Activated naive CD4-positive, alpha-beta T cell treated with anti-CD3 and anti-CD28 coated beads, Interleukin-2, amount 50 U/mL, for 24 hours (primary cell): Measurements from ENCODE around the gene FBXO36.

Source experiments
- H3K27ac Mint-ChIP-seq: one replicate; pipeline ENCODE4 v1.8.0; 2021; ENCODE audit warnings: mild to moderate bottlenecking, mixed read lengths
- H3K27me3 Mint-ChIP-seq: one replicate; pipeline ENCODE4 v1.8.0; 2021; ENCODE audit warnings: mixed read lengths
- H3K36me3 Mint-ChIP-seq: one replicate; pipeline ENCODE4 v1.8.0; 2021; ENCODE audit warnings: mixed read lengths
- H3K4me1 Mint-ChIP-seq: one replicate; pipeline ENCODE4 v1.8.0; 2021; ENCODE audit warnings: mixed read lengths
- H3K4me3 Mint-ChIP-seq: one replicate; pipeline ENCODE4 v1.8.0; 2021; ENCODE audit warnings: mild to moderate bottlenecking, mixed read lengths
- H3K9me3 Mint-ChIP-seq: one replicate; pipeline ENCODE4 v1.8.0; 2021; ENCODE audit warnings: mixed read lengths

FBXO36 gene, protein sequence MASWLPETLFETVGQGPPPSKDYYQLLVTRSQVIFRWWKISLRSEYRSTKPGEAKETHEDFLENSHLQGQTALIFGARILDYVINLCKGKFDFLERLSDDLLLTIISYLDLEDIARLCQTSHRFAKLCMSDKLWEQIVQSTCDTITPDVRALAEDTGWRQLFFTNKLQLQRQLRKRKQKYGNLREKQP

DNA sequence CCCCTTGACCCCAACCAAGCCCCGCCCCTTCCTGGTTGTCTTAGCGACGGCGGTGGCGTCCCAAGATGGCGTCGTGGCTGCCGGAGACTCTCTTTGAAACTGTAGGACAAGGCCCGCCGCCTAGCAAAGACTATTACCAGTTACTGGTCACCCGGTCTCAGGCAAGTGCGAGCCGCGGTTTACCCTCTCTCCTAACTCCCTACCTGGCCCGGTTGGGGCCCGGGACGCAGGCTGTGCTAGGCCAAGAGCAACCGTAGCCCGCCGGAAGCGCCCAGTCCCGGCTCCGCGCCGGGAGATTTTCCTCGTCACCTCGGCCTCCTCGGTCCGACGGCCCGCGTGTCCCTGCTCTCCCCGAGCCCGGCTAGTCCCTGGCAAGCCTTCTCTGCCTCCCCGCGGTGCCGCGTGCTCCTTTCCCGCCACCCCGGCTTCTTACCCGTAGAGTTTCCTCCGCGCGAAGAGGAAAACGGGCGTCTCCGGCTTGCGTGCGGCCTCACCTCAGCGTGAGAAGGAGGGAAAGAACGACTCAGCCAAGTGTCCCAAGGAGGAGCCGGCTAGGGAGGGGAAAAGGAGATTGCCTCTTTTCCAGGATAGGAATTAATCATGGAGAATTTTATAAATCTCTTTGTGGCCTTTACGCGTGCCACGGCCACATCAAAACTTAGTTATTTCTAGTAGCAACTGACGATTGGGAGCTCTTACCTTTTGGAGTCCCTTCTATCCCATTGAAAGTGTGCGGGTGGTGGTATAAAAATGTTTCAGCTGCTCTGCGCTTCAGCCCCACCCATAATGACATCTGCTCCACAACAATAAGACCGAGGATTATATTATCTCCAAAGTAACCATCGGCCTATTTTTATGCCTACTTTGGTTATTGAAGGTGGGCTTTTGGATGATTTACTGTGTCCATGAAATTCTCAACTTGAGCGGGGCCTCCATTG lies at the start of gene FBXO36:
Gene FBXO36 (plus strand): TSS at position 55 of the 938 bp plus-strand sequence. CDS start 11 bp downstream, at position 66.
- no peaks in the 10 kb centered on the region for H3K9me3 Mint-ChIP-seq
- H3K27ac Mint-ChIP-seq, result peak within 1 kb of the TSS; percentile 99
- peaks cover 44% of the 10 kb centered on the region for H3K4me1 Mint-ChIP-seq
- H3K27me3 Mint-ChIP-seq, result no peaks in the 10 kb centered on the region
- peaks cover 2% of the 10 kb centered on the region for H3K36me3 Mint-ChIP-seq
- peak within 1 kb of the TSS; percentile 97 for H3K4me3 Mint-ChIP-seq

DNA sequence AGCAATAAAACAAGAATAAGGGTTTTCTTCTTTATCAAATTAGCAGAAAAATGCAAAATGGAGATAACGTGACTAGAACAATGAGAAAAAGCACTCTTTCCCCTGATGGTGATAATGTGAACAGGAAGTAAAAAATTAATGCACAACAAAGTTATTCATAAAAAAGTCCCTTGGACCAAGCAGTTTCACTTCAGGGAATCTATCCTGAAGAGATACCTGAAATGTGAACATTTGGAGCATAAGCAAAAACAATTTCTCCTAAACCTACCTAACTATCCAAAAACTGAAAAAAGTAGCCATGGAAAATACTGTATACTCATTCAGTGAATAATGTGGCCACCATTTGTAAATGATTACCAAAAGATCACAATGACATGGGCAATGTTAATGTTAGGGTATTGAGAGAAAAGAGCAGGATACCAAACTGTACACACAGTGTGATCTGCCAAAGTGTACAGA lies 49.2 kb upstream of the FBXO36 start:
- H3K9me3 Mint-ChIP-seq, result no peaks in the 10 kb centered on the region
- peaks cover 38% of the 10 kb centered on the region for H3K36me3 Mint-ChIP-seq
- peak overlapping the region; percentile 24 for H3K27ac Mint-ChIP-seq
- peaks cover 69% of the 10 kb centered on the region for H3K4me1 Mint-ChIP-seq
- no peaks in the 10 kb centered on the region for H3K27me3 Mint-ChIP-seq
- H3K4me3 Mint-ChIP-seq, result no peak overlapping the region

DNA sequence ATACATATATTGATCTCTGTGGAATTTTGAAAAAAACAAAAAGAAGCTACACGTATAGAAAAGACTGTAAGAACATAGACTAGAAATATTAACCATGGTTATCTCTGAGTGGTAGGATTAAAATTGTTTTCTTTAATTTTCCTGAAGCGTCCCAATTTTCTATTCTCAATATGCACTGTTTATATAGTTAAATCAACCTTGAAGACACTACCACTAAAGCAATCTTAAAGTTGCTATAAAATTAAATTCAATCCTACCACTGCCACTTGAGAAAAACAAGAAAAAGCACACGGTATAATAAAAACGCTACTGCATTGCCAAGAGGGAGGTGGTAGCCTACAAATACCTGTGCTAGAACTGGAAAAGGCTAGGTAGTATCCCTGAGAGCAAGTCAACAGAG lies 47.7 kb upstream of the FBXO36 start:
- Mint-ChIP-seq H3K27me3 (no peaks in the 10 kb centered on the region), H3K9me3 (no peaks in the 10 kb centered on the region), H3K4me1 (peaks cover 54% of the 10 kb centered on the region), H3K36me3 (peaks cover 39% of the 10 kb centered on the region), H3K4me3 (peak overlapping the region; percentile 13), H3K27ac (peak overlapping the region; percentile 51)

DNA sequence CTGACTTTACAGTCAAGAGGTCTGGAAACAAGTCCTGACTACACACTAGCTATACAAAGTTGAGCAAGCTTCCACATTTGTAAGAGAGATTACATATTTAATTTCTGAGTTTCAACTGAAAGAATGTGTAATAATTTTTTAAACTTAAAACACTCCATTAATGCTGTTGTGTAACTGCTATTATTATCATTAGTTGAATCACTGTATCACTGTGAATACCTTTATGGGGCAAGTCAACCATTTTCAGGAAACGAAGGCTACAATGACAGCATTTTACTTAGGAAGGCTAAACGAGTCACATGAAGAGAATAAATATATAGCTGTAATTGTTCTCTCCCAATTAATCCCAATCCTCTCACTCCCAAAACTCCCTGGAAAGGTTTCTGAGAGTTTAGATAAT lies 46.8 kb upstream of the FBXO36 start:
- peaks cover 31% of the 10 kb centered on the region for H3K36me3 Mint-ChIP-seq
- H3K4me3 Mint-ChIP-seq, result no peak overlapping the region
- H3K27ac Mint-ChIP-seq, result no peak overlapping the region
- H3K4me1 Mint-ChIP-seq, result peaks cover 45% of the 10 kb centered on the region
- H3K27me3 Mint-ChIP-seq, result no peaks in the 10 kb centered on the region
- H3K9me3 Mint-ChIP-seq, result no peaks in the 10 kb centered on the region

DNA sequence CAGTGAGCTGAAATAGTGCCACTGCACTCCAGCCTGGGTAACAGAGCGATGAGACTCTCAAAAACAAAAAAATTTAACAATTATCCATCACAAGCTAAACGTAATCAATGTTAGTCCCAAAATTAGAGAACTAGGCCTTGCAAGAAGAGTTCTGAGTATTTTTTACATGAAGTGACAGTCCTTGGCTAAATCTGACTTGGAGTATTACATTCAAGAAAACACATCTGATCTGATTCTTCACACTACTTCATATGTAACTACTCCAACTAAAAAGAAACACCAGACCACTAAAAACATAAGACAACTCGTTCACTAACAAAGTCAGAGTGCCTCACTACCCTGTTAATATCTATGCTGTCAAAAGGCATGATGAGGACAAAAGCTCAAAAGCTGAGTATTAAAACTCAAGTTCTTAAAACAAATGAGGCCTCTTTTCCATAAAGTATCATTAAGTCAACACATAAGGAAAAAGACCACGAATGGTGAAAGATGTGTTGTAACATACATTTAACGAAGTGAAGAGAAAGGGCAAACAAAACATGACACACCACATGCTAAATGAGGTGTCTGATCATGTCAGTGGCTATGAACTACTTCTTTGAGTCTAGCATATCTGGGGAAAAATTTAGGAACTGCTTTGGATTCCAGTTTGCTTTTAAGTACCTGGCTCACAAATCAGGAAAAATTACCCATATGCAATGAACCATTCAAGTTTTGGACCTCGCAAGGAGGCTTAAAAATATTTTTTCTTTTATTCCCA lies 42.9 kb upstream of the FBXO36 start:
- Mint-ChIP-seq H3K36me3 (peaks cover 20% of the 10 kb centered on the region), H3K27me3 (no peaks in the 10 kb centered on the region), H3K4me3 (no peak overlapping the region), H3K9me3 (no peaks in the 10 kb centered on the region), H3K4me1 (peaks cover 43% of the 10 kb centered on the region), H3K27ac (no peak overlapping the region)

DNA sequence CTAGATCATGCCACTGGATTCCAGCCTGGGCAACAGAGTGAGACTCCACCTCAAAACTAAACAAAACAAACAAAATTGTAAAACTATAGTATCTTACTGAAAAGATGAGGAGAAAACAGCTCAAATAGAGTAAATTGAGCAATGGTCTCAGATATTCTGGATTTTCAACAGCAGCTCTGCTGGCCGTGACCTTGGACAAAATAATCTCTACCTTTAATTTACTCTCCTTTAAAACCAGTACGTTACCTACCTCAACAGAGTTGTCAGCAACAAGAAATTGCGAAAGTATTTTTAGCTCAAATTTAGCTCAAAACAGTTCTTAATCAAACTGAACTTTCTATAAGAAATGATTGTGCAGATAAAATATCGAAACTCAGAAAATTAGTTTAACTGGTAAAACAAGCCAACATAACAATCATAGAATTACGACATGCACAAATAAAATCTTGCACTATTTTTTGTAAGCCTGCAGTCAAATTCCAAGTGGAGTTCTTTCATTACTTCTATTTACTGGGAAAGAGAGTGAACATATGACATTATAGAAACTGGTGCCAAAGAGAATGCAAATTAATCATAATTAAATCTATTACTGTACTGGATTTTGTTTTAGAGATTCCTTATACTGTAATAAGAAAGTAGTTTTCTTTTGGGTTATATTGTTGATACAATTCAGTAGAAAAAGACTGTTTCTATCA lies 41.3 kb upstream of the FBXO36 start:
- H3K27me3 Mint-ChIP-seq, result no peaks in the 10 kb centered on the region
- peaks cover 42% of the 10 kb centered on the region for H3K4me1 Mint-ChIP-seq
- H3K4me3 Mint-ChIP-seq, result no peak overlapping the region
- no peaks in the 10 kb centered on the region for H3K9me3 Mint-ChIP-seq
- no peak overlapping the region for H3K27ac Mint-ChIP-seq
- peaks cover 10% of the 10 kb centered on the region for H3K36me3 Mint-ChIP-seq

DNA sequence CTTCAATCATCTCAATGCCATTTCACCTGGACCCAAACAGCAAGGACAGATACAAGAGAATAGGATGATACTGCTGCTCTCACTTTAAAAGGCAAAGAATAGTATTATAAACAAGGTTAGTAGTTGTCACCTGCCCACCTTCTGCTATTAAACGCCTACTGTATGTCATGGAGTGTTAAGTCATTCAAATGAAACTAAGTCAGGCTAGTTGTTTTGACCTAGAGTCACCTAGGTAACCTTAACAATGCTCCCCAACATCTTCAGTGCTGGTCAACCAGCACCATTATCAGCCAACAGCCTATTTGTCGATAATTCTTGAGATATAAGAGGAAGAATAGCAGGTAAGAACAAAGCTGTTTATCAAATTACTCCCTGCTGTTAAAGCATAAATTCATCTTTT lies 39.7 kb upstream of the FBXO36 start:
- H3K27ac Mint-ChIP-seq, result no peak overlapping the region
- peaks cover 12% of the 10 kb centered on the region for H3K36me3 Mint-ChIP-seq
- H3K27me3 Mint-ChIP-seq, result no peaks in the 10 kb centered on the region
- no peak overlapping the region for H3K4me3 Mint-ChIP-seq
- H3K4me1 Mint-ChIP-seq, result peaks cover 45% of the 10 kb centered on the region
- H3K9me3 Mint-ChIP-seq, result no peaks in the 10 kb centered on the region

DNA sequence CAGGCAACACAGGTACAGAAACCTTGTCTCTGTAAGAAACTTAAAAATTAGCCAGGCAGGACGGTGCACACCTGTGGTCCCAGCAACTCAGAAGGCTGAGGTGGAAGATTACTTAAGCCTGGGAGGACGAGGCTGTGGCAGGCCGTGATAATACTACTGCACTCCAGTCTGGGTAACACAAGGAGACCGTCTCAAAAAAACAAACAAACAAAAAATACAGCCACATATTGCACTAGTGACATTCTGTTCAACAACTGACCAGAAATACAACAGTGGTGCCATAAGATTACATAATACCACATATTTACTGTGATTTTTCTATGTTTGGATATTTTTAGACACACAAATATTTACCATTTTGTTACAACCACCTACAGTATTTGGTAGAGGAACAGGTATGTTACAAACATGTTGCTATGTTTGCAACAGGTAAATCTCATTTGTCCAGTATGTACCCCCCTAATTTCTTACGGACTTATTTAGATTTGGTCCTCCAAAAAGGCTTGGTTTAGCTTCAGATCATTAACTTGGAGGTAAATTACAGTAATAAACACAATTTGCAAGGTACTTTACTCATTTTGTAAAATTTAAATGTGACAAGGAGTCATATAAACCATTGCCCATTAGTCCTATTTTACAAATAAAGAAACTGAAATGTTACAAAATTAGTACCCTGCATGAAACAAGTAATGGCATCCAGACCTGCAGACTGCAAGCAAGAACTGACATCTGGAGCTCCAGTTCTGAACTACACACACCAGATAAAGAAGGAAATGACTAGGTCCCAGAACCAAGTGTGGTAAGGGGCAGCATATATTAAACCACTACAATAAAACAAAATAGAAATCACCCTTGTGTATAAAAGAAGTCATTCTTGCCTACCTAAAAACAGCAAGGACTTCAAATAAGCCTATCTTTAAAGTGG lies 37.3 kb upstream of the FBXO36 start:
- Mint-ChIP-seq H3K4me3 (no peak overlapping the region), H3K27ac (no peak overlapping the region), H3K27me3 (no peaks in the 10 kb centered on the region), H3K4me1 (peaks cover 69% of the 10 kb centered on the region), H3K9me3 (no peaks in the 10 kb centered on the region), H3K36me3 (peaks cover 8% of the 10 kb centered on the region)

DNA sequence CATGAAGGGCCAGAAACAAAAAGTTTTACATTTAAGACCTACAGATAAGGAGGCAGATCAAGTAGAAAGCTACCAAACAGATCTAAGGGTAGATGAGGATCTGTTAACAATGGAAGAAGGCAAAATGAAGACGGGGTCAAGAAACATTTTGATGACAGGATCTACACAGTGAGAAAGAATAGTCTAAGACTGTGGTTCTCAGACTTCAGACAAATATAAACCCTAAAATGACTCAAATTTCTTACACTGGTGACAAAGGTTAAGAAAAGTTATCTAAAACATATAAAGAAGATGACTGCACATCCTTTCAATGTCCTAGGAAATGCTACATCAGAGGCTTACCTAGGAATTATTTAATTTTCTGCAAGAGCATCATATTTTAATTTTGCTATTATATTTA lies 34.9 kb upstream of the FBXO36 start:
- no peaks in the 10 kb centered on the region for H3K9me3 Mint-ChIP-seq
- H3K4me1 Mint-ChIP-seq, result peaks cover 74% of the 10 kb centered on the region
- H3K27me3 Mint-ChIP-seq, result no peaks in the 10 kb centered on the region
- no peak overlapping the region for H3K4me3 Mint-ChIP-seq
- H3K36me3 Mint-ChIP-seq, result peaks cover 12% of the 10 kb centered on the region
- no peak overlapping the region for H3K27ac Mint-ChIP-seq

DNA sequence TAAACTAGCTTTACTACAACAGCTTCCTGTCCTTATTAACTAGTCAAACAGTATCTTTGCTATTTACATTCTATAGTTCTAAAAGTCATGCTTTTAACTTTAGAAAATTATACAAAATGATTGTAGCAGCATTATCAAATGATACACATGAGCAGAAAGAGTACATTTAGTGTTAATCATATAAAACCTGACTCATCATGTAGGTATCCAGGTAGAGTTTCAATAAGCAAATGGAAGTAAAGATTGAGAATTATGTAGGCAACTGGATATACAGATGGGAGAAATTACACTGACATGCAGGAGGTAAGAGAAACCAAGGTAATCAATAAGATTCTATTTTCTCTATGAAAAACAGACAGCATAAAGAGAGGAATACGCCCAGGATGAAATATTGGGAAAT lies 34.3 kb upstream of the FBXO36 start:
- no peaks in the 10 kb centered on the region for H3K9me3 Mint-ChIP-seq
- peaks cover 73% of the 10 kb centered on the region for H3K4me1 Mint-ChIP-seq
- peak overlapping the region; percentile 11 for H3K4me3 Mint-ChIP-seq
- H3K27me3 Mint-ChIP-seq, result no peaks in the 10 kb centered on the region
- peaks cover 12% of the 10 kb centered on the region for H3K36me3 Mint-ChIP-seq
- peak overlapping the region; percentile 12 for H3K27ac Mint-ChIP-seq

DNA sequence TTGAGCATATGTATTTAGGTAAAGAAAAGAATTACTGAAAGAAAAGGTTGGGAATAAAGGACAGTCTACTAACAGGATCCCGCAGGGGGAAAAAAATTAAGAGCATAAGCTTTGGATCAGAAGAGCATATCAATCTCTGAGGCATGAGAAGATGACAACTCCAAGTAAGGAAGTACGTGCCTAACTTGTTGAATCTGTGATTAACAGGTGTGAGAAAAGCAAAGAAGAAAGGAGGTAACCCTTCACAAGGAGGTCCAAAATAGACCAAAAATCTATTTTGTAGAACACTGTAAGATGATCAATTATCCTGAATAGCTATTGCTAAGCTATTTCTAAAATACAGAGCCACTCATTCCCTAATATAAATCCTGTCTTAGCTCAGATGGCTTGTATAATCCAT lies 33.3 kb upstream of the FBXO36 start:
- Mint-ChIP-seq H3K27me3 (no peaks in the 10 kb centered on the region), H3K36me3 (peaks cover 16% of the 10 kb centered on the region), H3K4me1 (peaks cover 74% of the 10 kb centered on the region), H3K4me3 (no peak overlapping the region), H3K27ac (peak overlapping the region; percentile 76), H3K9me3 (no peaks in the 10 kb centered on the region)

DNA sequence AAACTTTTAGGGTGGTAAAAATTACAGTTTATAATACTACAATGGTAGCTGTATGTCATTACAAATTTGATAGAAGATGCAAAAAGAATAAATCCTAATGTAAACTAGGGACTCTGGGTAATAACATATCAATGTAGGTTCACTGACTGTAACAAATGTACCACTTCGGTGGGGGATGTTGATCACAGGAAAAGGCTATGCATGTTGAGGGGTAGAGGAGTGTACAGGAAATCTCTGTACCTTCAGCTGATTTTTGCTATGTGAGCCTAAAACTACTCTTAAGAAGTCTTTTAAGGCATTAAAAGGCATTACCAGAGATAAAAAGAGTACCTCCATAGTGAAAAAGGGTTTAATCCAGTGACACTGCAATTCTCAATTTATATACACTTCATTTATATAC lies 25.4 kb upstream of the FBXO36 start:
- Mint-ChIP-seq H3K4me3 (peak overlapping the region; percentile 23), H3K9me3 (no peaks in the 10 kb centered on the region), H3K4me1 (peaks cover 85% of the 10 kb centered on the region), H3K27ac (peak overlapping the region; percentile 46), H3K27me3 (no peaks in the 10 kb centered on the region), H3K36me3 (peaks cover 9% of the 10 kb centered on the region)

DNA sequence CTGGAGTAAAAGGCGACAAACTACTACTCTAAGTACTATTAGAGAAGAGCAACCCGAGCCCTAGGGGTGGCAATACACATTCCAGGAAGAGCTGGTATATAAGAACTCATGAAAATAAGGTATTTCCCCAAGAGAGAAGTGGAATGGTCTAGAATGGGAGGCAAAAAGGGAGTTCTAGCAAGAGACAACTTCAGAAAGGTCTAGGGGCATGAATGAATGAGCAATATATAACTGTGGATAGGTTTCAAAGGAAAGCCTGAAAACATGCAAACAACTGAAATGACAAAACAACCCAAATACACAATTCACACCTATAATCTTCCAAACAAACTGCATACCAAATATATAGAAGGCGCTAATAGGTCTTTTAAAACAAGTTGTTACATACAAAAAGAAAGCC lies 22.7 kb upstream of the FBXO36 start:
- H3K4me1 Mint-ChIP-seq, result peaks cover 80% of the 10 kb centered on the region
- no peak overlapping the region for H3K4me3 Mint-ChIP-seq
- no peak overlapping the region for H3K27ac Mint-ChIP-seq

DNA sequence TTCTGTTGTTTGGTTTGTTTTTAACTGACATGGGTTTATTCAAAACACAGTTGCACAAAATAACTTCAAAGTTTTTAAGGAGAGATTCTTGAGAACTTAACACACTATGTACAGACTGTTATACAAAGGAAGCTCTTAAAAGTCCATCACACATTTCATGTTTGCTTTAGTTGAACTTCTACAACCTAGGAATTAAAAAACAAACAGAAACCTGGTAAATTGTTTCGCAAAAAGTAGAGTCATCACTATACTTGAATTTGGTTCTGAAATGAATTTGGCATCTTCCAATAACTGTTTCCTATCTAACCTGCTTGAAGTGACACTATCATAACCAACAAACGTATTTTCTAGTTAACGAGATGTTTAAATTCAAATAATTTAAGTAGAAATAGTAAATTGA lies 22.3 kb upstream of the FBXO36 start:
- no peak overlapping the region for H3K4me3 Mint-ChIP-seq
- no peak overlapping the region for H3K27ac Mint-ChIP-seq
- H3K36me3 Mint-ChIP-seq, result peaks cover 10% of the 10 kb centered on the region
- no peaks in the 10 kb centered on the region for H3K9me3 Mint-ChIP-seq
- no peaks in the 10 kb centered on the region for H3K27me3 Mint-ChIP-seq
- peaks cover 77% of the 10 kb centered on the region for H3K4me1 Mint-ChIP-seq

More for the DNA sequence above, 22.7 kb upstream of the FBXO36 start:
- no peaks in the 10 kb centered on the region for H3K9me3 Mint-ChIP-seq
- H3K27me3 Mint-ChIP-seq, result no peaks in the 10 kb centered on the region
- peaks cover 10% of the 10 kb centered on the region for H3K36me3 Mint-ChIP-seq
